H1 (cell line): ENCODE data around the gene ZNF408. TPM values are rescaled to one million over a fixed set of nuclear protein-coding genes. Genes with fewer than 3 reads are reported as not detected.

Experiments
- TEAD4 ChIP-seq: IDR thresholded peaks from 2 replicates; pipeline ENCODE4 v1.6.1; 2012; ENCODE audit warnings: low read depth, low read length, inconsistent platforms, mixed read lengths
- polyA plus RNA-seq, 7 experiments: library from polyadenylated mRNA; depleted of rRNA in 3 of 7; stranded (reverse) in 5 of 7; unstranded in 2 of 7; fragments of >200 nt in 5 of 7; fragments of 200-250 nt in 2 of 7; gene quantifications; 1 replicate in 5 of 7; 2 replicates in 1 of 7; 4 replicates in 1 of 7; pipeline versions ENCODE4 v1.2.1 to v1.2.3, GENCODE V29; 2011 to 2013; ENCODE audit warnings: missing spikeins in 2 of 7, mixed read lengths in 2 of 7
- total RNA-seq: library from RNA; stranded (reverse); fragmentation: NEBNext Ultra II Directional; extraction: Animal tissue kit (Norgen Biotek cat#: 25700); gene quantifications from 2 replicates; pipeline ENCODE4 v1.2.1, GENCODE V29; 2021
- TF ChIP-seq, protein P1 (sequence below): fragments of 300-600 bp; sonication (generic); IDR thresholded peaks from 2 replicates; pipeline ENCODE4 v1.7.1; 2012; ENCODE audit warnings: low read length, moderate library complexity, mild to moderate bottlenecking, inconsistent platforms; ENCODE audit not compliant: insufficient replicate concordance

The ZNF408 gene
- total and polyA plus RNA-seq, 2 of the 8 experiments (the other 6 are each of a cell fraction or from before 2014, with no cell fraction given): 10.7 to 11.0 TPM

DNA sequence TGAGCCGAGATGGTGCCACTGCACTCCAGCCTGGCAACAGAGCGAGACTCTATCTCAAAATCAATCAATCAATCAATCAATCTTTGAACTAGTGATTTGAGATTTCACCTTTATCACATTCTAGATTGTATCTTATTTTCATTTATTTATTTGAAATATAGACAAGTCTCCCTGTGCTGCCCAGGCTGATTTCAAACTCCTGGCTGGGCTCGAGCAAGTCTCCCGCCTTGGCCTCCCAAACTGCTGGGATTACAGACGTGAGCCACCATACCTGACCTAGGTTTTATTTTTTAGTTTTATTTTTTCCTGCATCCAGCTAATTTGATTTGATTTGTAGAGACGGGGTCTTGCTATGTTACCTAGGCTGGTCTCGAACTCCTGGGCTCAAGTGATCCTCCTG, 35.3 kb downstream of the ZNF408 start (continued):
- TF ChIP-seq, protein P1, sequence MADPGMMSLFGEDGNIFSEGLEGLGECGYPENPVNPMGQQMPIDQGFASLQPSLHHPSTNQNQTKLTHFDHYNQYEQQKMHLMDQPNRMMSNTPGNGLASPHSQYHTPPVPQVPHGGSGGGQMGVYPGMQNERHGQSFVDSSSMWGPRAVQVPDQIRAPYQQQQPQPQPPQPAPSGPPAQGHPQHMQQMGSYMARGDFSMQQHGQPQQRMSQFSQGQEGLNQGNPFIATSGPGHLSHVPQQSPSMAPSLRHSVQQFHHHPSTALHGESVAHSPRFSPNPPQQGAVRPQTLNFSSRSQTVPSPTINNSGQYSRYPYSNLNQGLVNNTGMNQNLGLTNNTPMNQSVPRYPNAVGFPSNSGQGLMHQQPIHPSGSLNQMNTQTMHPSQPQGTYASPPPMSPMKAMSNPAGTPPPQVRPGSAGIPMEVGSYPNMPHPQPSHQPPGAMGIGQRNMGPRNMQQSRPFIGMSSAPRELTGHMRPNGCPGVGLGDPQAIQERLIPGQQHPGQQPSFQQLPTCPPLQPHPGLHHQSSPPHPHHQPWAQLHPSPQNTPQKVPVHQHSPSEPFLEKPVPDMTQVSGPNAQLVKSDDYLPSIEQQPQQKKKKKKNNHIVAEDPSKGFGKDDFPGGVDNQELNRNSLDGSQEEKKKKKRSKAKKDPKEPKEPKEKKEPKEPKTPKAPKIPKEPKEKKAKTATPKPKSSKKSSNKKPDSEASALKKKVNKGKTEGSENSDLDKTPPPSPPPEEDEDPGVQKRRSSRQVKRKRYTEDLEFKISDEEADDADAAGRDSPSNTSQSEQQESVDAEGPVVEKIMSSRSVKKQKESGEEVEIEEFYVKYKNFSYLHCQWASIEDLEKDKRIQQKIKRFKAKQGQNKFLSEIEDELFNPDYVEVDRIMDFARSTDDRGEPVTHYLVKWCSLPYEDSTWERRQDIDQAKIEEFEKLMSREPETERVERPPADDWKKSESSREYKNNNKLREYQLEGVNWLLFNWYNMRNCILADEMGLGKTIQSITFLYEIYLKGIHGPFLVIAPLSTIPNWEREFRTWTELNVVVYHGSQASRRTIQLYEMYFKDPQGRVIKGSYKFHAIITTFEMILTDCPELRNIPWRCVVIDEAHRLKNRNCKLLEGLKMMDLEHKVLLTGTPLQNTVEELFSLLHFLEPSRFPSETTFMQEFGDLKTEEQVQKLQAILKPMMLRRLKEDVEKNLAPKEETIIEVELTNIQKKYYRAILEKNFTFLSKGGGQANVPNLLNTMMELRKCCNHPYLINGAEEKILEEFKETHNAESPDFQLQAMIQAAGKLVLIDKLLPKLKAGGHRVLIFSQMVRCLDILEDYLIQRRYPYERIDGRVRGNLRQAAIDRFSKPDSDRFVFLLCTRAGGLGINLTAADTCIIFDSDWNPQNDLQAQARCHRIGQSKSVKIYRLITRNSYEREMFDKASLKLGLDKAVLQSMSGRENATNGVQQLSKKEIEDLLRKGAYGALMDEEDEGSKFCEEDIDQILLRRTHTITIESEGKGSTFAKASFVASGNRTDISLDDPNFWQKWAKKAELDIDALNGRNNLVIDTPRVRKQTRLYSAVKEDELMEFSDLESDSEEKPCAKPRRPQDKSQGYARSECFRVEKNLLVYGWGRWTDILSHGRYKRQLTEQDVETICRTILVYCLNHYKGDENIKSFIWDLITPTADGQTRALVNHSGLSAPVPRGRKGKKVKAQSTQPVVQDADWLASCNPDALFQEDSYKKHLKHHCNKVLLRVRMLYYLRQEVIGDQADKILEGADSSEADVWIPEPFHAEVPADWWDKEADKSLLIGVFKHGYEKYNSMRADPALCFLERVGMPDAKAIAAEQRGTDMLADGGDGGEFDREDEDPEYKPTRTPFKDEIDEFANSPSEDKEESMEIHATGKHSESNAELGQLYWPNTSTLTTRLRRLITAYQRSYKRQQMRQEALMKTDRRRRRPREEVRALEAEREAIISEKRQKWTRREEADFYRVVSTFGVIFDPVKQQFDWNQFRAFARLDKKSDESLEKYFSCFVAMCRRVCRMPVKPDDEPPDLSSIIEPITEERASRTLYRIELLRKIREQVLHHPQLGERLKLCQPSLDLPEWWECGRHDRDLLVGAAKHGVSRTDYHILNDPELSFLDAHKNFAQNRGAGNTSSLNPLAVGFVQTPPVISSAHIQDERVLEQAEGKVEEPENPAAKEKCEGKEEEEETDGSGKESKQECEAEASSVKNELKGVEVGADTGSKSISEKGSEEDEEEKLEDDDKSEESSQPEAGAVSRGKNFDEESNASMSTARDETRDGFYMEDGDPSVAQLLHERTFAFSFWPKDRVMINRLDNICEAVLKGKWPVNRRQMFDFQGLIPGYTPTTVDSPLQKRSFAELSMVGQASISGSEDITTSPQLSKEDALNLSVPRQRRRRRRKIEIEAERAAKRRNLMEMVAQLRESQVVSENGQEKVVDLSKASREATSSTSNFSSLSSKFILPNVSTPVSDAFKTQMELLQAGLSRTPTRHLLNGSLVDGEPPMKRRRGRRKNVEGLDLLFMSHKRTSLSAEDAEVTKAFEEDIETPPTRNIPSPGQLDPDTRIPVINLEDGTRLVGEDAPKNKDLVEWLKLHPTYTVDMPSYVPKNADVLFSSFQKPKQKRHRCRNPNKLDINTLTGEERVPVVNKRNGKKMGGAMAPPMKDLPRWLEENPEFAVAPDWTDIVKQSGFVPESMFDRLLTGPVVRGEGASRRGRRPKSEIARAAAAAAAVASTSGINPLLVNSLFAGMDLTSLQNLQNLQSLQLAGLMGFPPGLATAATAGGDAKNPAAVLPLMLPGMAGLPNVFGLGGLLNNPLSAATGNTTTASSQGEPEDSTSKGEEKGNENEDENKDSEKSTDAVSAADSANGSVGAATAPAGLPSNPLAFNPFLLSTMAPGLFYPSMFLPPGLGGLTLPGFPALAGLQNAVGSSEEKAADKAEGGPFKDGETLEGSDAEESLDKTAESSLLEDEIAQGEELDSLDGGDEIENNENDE: no peak
- TF ChIP-seq TEAD4: no peak
